Liver (tissue), 9 donors: Measurements from ENCODE around the gene TAF13. TPM values are rescaled to one million over a fixed set of nuclear protein-coding genes. Genes with fewer than 3 reads are reported as not detected.

Source experiments
- DNase-seq: peaks from one replicate; pipeline ENCODE4 v3.0.0-alpha.2; 2017; ENCODE audit warnings: low spot score
- H3K27ac ChIP-seq, 2 donors: one replicate each; pipeline ENCODE4 v1.7.0; 2013; ENCODE audit warnings: inconsistent platforms in 2 of 2, low read length in 2 of 2, control low read depth in 1 of 2, low read depth in 1 of 2, mild to moderate bottlenecking in 1 of 2
- H3K27me3 ChIP-seq, 4 donors: one replicate each; pipeline versions ENCODE4 v1.6.1 to v1.7.0; 2013; ENCODE audit warnings: low read length in 3 of 4, inconsistent platforms in 1 of 4, mild to moderate bottlenecking in 1 of 4, moderate library complexity in 1 of 4; ENCODE audit not compliant: control insufficient read depth in 4 of 4, insufficient read depth in 4 of 4
- H3K36me3 ChIP-seq, 4 donors: one replicate each; pipeline versions ENCODE4 v1.6.1 to v1.7.0; 2013; ENCODE audit warnings: low read length in 3 of 4, mild to moderate bottlenecking in 3 of 4, low read depth in 1 of 4, moderate library complexity in 1 of 4; ENCODE audit not compliant: control insufficient read depth in 4 of 4, insufficient read depth in 3 of 4
- H3K4me1 ChIP-seq, 4 donors: one replicate each; pipeline versions ENCODE4 v1.6.1 to v1.7.0; 2013; ENCODE audit warnings: low read length in 3 of 4, mild to moderate bottlenecking in 3 of 4, moderate library complexity in 1 of 4; ENCODE audit not compliant: control insufficient read depth in 4 of 4, insufficient read depth in 4 of 4
- H3K4me3 ChIP-seq, 3 donors: one replicate each; pipeline versions ENCODE4 v1.6.1 to v1.7.0; 2013; ENCODE audit warnings: low read length in 3 of 3, control low read depth in 1 of 3, low read depth in 1 of 3, mild to moderate bottlenecking in 1 of 3
- H3K9ac ChIP-seq, 2 donors: one replicate each; pipeline ENCODE4 v1.7.0; 2013; ENCODE audit warnings: low read length in 2 of 2, mild to moderate bottlenecking in 2 of 2, moderate library complexity in 2 of 2, control low read depth in 1 of 2, low read depth in 1 of 2
- H3K9me3 ChIP-seq, 4 donors: one replicate each; pipeline versions ENCODE4 v1.6.1 to v1.7.0; 2013; ENCODE audit warnings: low read length in 3 of 4; ENCODE audit not compliant: control insufficient read depth in 4 of 4
- CTCF ChIP-seq: fragments of 150-350 bp; IDR thresholded peaks from 2 replicates; pipeline ENCODE4 v1.5.1; 2017; ENCODE audit warnings: improper control_type of control experiment, low read depth, low read length; ENCODE audit not compliant: missing input control
- GABPA ChIP-seq, 2 donors: IDR thresholded peaks in 1 of 2; conservative IDR thresholded peaks in 1 of 2; 2 replicates each; pipeline ENCODE4 v1.6.1; 2016; ENCODE audit warnings: antibody characterized with exemption in 2 of 2, mild to moderate bottlenecking in 1 of 2, moderate library complexity in 1 of 2
- HNF4G ChIP-seq: IDR thresholded peaks from 2 replicates; pipeline ENCODE4 v1.6.1; 2016; ENCODE audit warnings: antibody characterized with exemption
- NR2F2 ChIP-seq: IDR thresholded peaks from 2 replicates; pipeline ENCODE4 v1.6.1; 2016; ENCODE audit warnings: antibody characterized with exemption
- RAD21 ChIP-seq, 2 donors: IDR thresholded peaks; 2 replicates each; pipeline ENCODE4 v1.6.1; 2016; ENCODE audit warnings: antibody characterized with exemption in 2 of 2, mild to moderate bottlenecking in 2 of 2
- REST ChIP-seq: IDR thresholded peaks from 2 replicates; pipeline ENCODE4 v1.6.1; 2016; ENCODE audit warnings: antibody characterized with exemption, mild to moderate bottlenecking
- SP1 ChIP-seq: IDR thresholded peaks from 2 replicates; pipeline ENCODE4 v1.6.1; 2018; ENCODE audit warnings: antibody characterized with exemption, mild to moderate bottlenecking
- TAF1 ChIP-seq: conservative IDR thresholded peaks from 2 replicates; pipeline ENCODE4 v1.6.1; 2016; ENCODE audit warnings: antibody characterized with exemption, mild to moderate bottlenecking
- YY1 ChIP-seq: IDR thresholded peaks from 2 replicates; pipeline ENCODE4 v1.6.1; 2016; ENCODE audit warnings: antibody characterized with exemption, mild to moderate bottlenecking
- ZBTB33 ChIP-seq: IDR thresholded peaks from 2 replicates; pipeline ENCODE4 v1.6.1; 2016; ENCODE audit warnings: antibody characterized with exemption
- WGBS: extraction: QIAGEN DNeasy Blood & Tissue Kit; methylation state at CpG from one replicate; pipeline ENCODE4 v1.1.7; 2013; 5-methylcytosine and 5-hydroxymethylcytosine counted together
- polyA plus RNA-seq, 2 donors: library from polyadenylated mRNA; stranded (reverse) in 1 of 2; unstranded in 1 of 2; fragments of 200-250 nt in 1 of 2; fragments of >200 nt in 1 of 2; fragmentation: Nextera tagmentation in 1 of 2; extraction: Ambion mirVana in 1 of 2; gene quantifications; one replicate each; pipeline versions ENCODE4 v1.2.1 to v1.2.3, GENCODE V29; 2013 to 2015
- total RNA-seq, 2 donors: library from RNA; depleted of rRNA; stranded (reverse); fragments of >200 nt; gene quantifications; one replicate each; pipeline ENCODE4 v1.2.3, GENCODE V29; 2014
- donor health status: healthy.
- donor health status: healthy.
- donor health status: healthy.
- donor health status: healthy.
- donor health status: healthy.

The TAF13 gene
- total and polyA plus RNA-seq, 4 donors: 17.9 to 31.7 (median 20.2) TPM

GRCh38 chr1:109045595-109045994, 30.2 kb downstream of the TAF13 start:
- Histone ChIP-seq H3K9me3 (no peaks in the 10 kb centered on the region), H3K4me1 (peaks cover 0 to 12% (median 6%) of the 10 kb centered on the region in 4 donors), H3K27ac (no peak overlapping the region), H3K27me3 (no peaks in the 10 kb centered on the region), H3K9ac (no peak overlapping the region), H3K36me3 (no peaks in the 10 kb centered on the region), H3K4me3 (no peak overlapping the region)
- no peak for DNase-seq
- WGBS: 59% methylated on average over 1 of the region's 1 CpG
- no peak for TF ChIP-seq CTCF
- no peak for TF ChIP-seq GABPA (IDR thresholded peaks at IDR 0.05 in 1 of 2, conservative IDR thresholded peaks at IDR 0.05 in 1 of 2)
- TF ChIP-seq YY1: no peak
- TF ChIP-seq RAD21 (IDR thresholded peaks at IDR 0.05): no peak
- TF ChIP-seq ZBTB33: no peak
- no peak for TF ChIP-seq NR2F2
- no peak for TF ChIP-seq TAF1
- no peak for TF ChIP-seq SP1

DNA sequence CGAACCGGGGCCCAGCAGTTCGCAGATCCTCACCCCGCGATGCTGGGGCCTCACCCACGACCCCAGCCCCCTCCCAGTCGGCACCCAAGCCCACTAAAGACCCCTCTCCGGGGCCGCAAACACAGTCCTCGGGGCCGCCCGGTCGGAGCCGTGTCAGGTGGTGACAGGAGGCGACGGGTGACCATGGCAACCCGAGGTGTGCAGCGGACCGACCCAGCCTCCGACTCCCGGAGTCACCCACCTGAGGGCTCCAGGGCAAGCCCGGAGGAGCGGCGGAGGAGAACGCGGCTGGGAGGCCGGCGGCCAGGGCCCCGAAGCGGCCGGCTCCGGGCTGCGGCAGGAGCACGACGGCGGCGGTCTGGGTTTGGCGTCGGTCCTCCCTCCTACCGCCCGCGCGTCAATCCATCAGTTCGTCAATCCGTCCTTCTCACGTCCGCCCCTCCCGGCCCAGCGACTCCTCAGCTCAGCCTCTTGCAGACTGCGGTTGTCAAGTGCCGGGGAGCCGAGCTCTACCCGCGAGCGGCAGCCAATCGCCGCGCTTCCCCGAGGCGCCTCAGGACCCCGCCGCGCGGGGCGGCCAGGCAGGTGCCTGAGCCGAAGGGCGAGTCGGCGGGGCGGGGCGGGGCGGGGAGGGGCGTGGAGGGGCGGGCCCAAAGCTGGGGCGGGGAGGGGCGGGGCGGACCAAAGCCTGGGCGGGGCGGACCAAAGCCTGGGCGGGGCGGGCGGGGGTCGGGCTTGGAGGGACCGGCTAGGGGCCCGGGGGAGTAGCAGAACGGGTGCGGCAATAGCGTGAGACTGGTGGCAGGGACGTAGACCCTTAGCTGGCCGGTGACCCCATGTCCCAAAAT, 34.0 kb downstream of the TAF13 start, which contains the start of gene WDR47:
WDR47 (minus strand) TSS at position 482 of the 848 bp plus-strand sequence. CDS start 18,590 bp downstream, outside the sequence.
- WGBS: 1% methylated on average over 90 of the region's 90 CpGs
- Histone ChIP-seq H3K4me1 (peaks cover 0 to 14% (median 10%) of the 10 kb centered on the region in 4 donors), H3K27me3 (no peaks in the 10 kb centered on the region), H3K36me3 (no peaks in the 10 kb centered on the region), H3K9me3 (no peaks in the 10 kb centered on the region), H3K27ac (peak within 1 kb of the TSS; percentile 1 to 65), H3K4me3 (peak within 1 kb of the TSS; percentile 75 to 89 (median 76)), H3K9ac (peak within 1 kb of the TSS; percentile 21 to 65)
- DNase-seq: peak; percentile 88
- TF ChIP-seq HNF4G (no peak), REST (peak; percentile 33), TAF1 (peak; percentile 87)
